Measurements from ENCODE around the gene PIM3. TPM values are rescaled to one million over a fixed set of nuclear protein-coding genes. Genes with fewer than 3 reads are reported as not detected.

The PIM3 gene
- total and polyA plus RNA-seq, 10 of the 15 experiments (the other 5 are each of a cell fraction or from before 2014, with no cell fraction given), result 0.31 to 60.8 (median 12.4) TPM

DNA sequence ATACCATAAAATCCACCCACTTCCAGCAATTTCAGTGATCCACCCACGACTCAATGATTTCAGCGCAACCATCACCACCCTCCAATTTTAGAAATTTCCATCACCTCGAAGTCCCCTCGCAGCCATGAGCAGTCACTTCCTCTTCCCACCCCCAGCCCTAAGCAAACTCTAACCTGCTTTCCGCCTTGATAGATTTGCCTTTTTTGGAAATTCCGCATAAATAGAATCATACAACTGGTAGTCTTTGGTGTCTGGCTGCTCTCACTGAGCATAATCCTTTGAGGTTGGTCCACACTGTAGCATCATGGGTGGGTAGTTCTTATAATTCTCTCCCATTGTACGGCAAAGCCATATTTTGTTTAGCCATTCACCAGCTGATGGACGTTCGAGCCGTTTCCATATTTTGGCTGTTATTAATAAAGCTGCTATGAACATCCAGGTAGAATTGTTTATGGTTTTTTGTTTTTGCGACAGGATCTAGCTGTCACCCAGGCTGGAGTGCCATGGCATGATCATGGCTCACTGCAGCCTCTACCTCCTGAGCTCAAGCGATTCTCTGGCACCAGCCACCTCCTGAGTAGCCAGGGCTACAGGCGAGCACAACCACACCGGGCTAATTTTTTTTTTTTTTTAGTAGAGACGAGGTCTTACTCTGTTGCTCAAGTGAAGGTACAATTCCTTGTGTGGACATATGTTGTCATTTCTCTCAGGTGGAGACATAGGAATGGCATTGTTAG, 16.0 kb downstream of the PIM3 start (continued):
- TF ChIP-seq BHLHE40 (IDR thresholded peaks at IDR 0.05; ENCODE audit: borderline replicate concordance in 1 of 2, low read depth in 2 of 2, low read length in 1 of 2), result 0 out of 4 replicates have a peak, but pooled peaks of 1 of the 2 experiments have one; percentile 28
- TF ChIP-seq, protein P1, sequence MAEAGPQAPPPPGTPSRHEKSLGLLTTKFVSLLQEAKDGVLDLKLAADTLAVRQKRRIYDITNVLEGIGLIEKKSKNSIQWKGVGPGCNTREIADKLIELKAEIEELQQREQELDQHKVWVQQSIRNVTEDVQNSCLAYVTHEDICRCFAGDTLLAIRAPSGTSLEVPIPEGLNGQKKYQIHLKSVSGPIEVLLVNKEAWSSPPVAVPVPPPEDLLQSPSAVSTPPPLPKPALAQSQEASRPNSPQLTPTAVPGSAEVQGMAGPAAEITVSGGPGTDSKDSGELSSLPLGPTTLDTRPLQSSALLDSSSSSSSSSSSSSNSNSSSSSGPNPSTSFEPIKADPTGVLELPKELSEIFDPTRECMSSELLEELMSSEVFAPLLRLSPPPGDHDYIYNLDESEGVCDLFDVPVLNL (IDR thresholded peaks at IDR 0.05; ENCODE audit: low read depth, low read length), result no peak
- TF ChIP-seq, protein P2, sequence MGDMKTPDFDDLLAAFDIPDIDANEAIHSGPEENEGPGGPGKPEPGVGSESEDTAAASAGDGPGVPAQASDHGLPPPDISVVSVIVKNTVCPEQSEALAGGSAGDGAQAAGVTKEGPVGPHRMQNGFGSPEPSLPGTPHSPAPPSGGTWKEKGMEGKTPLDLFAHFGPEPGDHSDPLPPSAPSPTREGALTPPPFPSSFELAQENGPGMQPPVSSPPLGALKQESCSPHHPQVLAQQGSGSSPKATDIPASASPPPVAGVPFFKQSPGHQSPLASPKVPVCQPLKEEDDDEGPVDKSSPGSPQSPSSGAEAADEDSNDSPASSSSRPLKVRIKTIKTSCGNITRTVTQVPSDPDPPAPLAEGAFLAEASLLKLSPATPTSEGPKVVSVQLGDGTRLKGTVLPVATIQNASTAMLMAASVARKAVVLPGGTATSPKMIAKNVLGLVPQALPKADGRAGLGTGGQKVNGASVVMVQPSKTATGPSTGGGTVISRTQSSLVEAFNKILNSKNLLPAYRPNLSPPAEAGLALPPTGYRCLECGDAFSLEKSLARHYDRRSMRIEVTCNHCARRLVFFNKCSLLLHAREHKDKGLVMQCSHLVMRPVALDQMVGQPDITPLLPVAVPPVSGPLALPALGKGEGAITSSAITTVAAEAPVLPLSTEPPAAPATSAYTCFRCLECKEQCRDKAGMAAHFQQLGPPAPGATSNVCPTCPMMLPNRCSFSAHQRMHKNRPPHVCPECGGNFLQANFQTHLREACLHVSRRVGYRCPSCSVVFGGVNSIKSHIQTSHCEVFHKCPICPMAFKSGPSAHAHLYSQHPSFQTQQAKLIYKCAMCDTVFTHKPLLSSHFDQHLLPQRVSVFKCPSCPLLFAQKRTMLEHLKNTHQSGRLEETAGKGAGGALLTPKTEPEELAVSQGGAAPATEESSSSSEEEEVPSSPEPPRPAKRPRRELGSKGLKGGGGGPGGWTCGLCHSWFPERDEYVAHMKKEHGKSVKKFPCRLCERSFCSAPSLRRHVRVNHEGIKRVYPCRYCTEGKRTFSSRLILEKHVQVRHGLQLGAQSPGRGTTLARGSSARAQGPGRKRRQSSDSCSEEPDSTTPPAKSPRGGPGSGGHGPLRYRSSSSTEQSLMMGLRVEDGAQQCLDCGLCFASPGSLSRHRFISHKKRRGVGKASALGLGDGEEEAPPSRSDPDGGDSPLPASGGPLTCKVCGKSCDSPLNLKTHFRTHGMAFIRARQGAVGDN (IDR thresholded peaks at IDR 0.05), result peak; percentile 62; the same call in 1 of the 2 replicates

DNA sequence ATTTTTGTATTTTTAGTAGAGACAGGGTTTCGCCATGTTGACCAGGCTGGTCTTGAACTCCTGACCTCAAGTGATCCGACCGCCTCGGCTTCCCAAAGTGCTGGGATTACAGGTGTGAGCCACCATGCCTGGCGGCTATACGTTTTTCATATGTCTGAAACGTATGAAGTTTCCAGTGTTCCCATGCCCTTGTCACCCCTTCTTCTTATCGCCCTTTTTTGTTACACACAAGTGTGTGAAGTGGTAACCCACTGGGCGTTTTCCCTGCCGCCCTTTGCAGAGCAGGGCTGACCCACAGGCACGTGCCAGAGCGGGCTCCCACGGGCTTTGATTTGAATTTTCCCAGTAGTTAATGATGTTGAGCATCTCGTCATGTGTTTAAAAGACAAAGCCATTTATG, 17.0 kb downstream of the PIM3 start:
- no peak overlapping the region for H2AFZ ChIP-seq (ENCODE audit: control insufficient read depth, low read depth, low read length)
- intact Hi-C loops (cut with micrococcal nuclease; ENCODE audit: unreplicated experiment) (no loop called here), in situ Hi-C loops (cut with MboI) (no loop called here)
- ATAC-seq, result no peak
- FAIRE-seq, result no peak
- ChIA-PET POLR2A (interaction anchor here (1.8 kb wide), 1 partner anchor 10 kb away, joined by 6 read pairs; no protein-coding TSS in a partner anchor), SMC1A (ENCODE audit: uncharacterized antibody, unreplicated experiment) (interaction anchor here (1.2 to 1.8 kb wide), 2 partner anchors 9 to 27 kb away, joined by 3 to 5 read pairs; no protein-coding TSS in a partner anchor), CTCF (interaction anchor here (0.8 to 2.5 kb wide), 5 partner anchors 11 to 46 kb away, joined by 3 to 7 read pairs (median 4); no protein-coding TSS in a partner anchor), RAD21 (ENCODE audit: unreplicated experiment) (interaction anchor here (0.9 to 1.4 kb wide), 3 partner anchors 12 to 53 kb away, joined by 3 to 7 read pairs (median 4); no protein-coding TSS in a partner anchor)
- no peak for DNase-seq (ENCODE audit: low read depth, low spot score)
- peaks cover 13% of the 10 kb centered on the region for H3K4me1 ChIP-seq (ENCODE audit: control insufficient read depth, insufficient read depth, low read length)
- peaks cover 1% of the 10 kb centered on the region; the same call in 2 of the 3 replicates for H3K9me3 ChIP-seq (replicated peaks; ENCODE audit: control insufficient read depth, insufficient read depth, low read length)
- H3K36me3 ChIP-seq (ENCODE audit: control insufficient read depth in 2 of 2, insufficient read depth in 2 of 2, low read length in 1 of 2), result no peaks in the 10 kb centered on the region
- TF ChIP-seq MEF2B (IDR thresholded peaks at IDR 0.05; ENCODE audit: partially characterized antibody, poor library complexity, severe bottlenecking), result peak; percentile 49
- no peak for TF ChIP-seq NFYA (IDR thresholded peaks at IDR 0.05; ENCODE audit: borderline replicate concordance, low read depth, low read length)
- TF ChIP-seq CBFB (IDR thresholded peaks at IDR 0.05; ENCODE audit: low read depth), result no peak
- TF ChIP-seq SMAD1 (IDR thresholded peaks at IDR 0.05; ENCODE audit: low read depth, partially characterized antibody), result no peak
- TF ChIP-seq BHLHE40 (IDR thresholded peaks at IDR 0.05; ENCODE audit: borderline replicate concordance in 1 of 2, low read depth in 2 of 2, low read length in 1 of 2), result peak; percentile 83 to 86
- no peak for TF ChIP-seq EZH2 (IDR thresholded peaks at IDR 0.05; ENCODE audit: borderline replicate concordance, control insufficient read depth, low read depth, low read length)
- BruUV-seq (replicated peaks), result no TSS peak
- WGBS (ENCODE audit: insufficient coverage, insufficient replicate concordance, low lambda C conversion rate, missing lambda C conversion rate), result 55% methylated on average over 14 of the region's 14 CpGs
- peaks cover 3% of the 10 kb centered on the region; the same call in 1 of the 2 replicates for H3K79me2 ChIP-seq (ENCODE audit: control insufficient read depth, insufficient read depth, low read length)
- no peaks in the 10 kb centered on the region for H4K20me1 ChIP-seq (ENCODE audit: control insufficient read depth, insufficient read depth)
- no peak overlapping the region for H3K27ac ChIP-seq (ENCODE audit: control insufficient read depth, insufficient read depth)
- no peaks in the 10 kb centered on the region for H3K27me3 ChIP-seq (replicated peaks in 1 of 2; ENCODE audit: control insufficient read depth in 2 of 2, insufficient read depth in 2 of 2, low read length in 1 of 2)
- no peak overlapping the region for H3K4me2 ChIP-seq (ENCODE audit: control insufficient read depth, insufficient read depth)
- H3K9ac ChIP-seq (ENCODE audit: control insufficient read depth, insufficient read depth, low read length), result no peak overlapping the region
- no peak overlapping the region for H3K4me3 ChIP-seq
